GM10248 (cell line): ENCODE measurements around the gene SUMO3.

ENCODE experiments used
- CTCF ChIA-PET: fragments of 300-600 bp; sonication (Branson Sonifier 250); formaldehyde crosslinking; extraction: SDS; loops from one replicate; lab custom pipeline; 2021; ENCODE audit warnings: antibody characterized with exemption; lab: Yijun Ruan, JAX
- POLR2A ChIA-PET: fragments of 350-650 bp; sonication (Branson Sonifier 250); formaldehyde crosslinking; extraction: SDS; loops from one replicate; lab custom pipeline; 2020; ENCODE audit warnings: antibody characterized with exemption; lab: Yijun Ruan, JAX
- DNase-seq: peaks from one replicate; pipeline ENCODE4 v3.0.0; 2012; ENCODE audit errors: extremely low spot score
- CTCF ChIP-seq: IDR thresholded peaks from 2 replicates; pipeline ENCODE4 v1.5.1; 2012; ENCODE audit warnings: mild to moderate bottlenecking, low read depth; ENCODE audit errors: extremely low read depth, missing control alignments, control extremely low read depth

Gene SUMO3

GRCh38 chr21:44763451-44764318 is 54.2 kb downstream of the SUMO3 start:
- TF ChIP-seq CTCF = no peak
- DNase-seq = no peak
- CTCF ChIA-PET = interaction anchor here (1.6 kb wide), 1 partner anchor 253 kb away, joined by 3 read pairs; no protein-coding TSS in a partner anchor
- POLR2A ChIA-PET = no interaction called here

- no peak for DNase-seq
- TF ChIP-seq CTCF = no peak
- CTCF ChIA-PET = interaction anchor here (1.6 kb wide), 1 partner anchor 252 kb away, joined by 3 read pairs; no protein-coding TSS in a partner anchor
- POLR2A ChIA-PET = no interaction called here
Measured at GRCh38 chr21:44763050-44763378, 54.8 kb downstream of the SUMO3 start.

- DNase-seq = no peak
- ChIA-PET CTCF (interaction anchor here (1.6 kb wide), 1 partner anchor 252 kb away, joined by 3 read pairs; no protein-coding TSS in a partner anchor), POLR2A (interaction anchor here (0.5 kb wide), 1 partner anchor 11 kb away, joined by 3 read pairs; no protein-coding TSS in a partner anchor)
- no peak for TF ChIP-seq CTCF
Measured at GRCh38 chr21:44762221-44763049, 55.4 kb downstream of the SUMO3 start.

GRCh38 chr21:44761747-44762208 is 56.1 kb downstream of the SUMO3 start:
- ChIA-PET POLR2A (no interaction called here), CTCF (interaction anchor here (1.6 kb wide), 1 partner anchor 251 kb away, joined by 3 read pairs; no protein-coding TSS in a partner anchor)

GRCh38 chr21:44761011-44761729 is 56.7 kb downstream of the SUMO3 start:
- DNase-seq = no peak
- no peak for TF ChIP-seq CTCF
- POLR2A ChIA-PET = no interaction called here
- CTCF ChIA-PET = interaction anchor here (1.0 kb wide), 1 partner anchor 10 kb away, joined by 3 read pairs; no protein-coding TSS in a partner anchor

More at GRCh38 chr21:44761747-44762208, 56.1 kb downstream of the SUMO3 start:
- DNase-seq = no peak
- TF ChIP-seq CTCF = no peak

GRCh38 chr21:44760376-44760775 is 57.5 kb downstream of the SUMO3 start:
- TF ChIP-seq CTCF = no peak
- no peak for DNase-seq
- ChIA-PET CTCF (interaction anchor here (1.0 kb wide), 1 partner anchor 9 kb away, joined by 3 read pairs; no protein-coding TSS in a partner anchor), POLR2A (no interaction called here)
